C4-2B (cell line): ENCODE results near the gene ILKAP.

ENCODE experiments used
- ZFX ChIP-seq: fragments of 450-650 bp; IDR thresholded peaks from 2 replicates; pipeline ENCODE4 v1.6.1; 2017
- TF ChIP-seq, protein P1 (sequence below): fragments of 450-650 bp; conservative IDR thresholded peaks from 2 replicates; pipeline ENCODE4 v1.5.1; 2017; ENCODE audit warnings: mild to moderate bottlenecking

- TF ChIP-seq, protein P1, sequence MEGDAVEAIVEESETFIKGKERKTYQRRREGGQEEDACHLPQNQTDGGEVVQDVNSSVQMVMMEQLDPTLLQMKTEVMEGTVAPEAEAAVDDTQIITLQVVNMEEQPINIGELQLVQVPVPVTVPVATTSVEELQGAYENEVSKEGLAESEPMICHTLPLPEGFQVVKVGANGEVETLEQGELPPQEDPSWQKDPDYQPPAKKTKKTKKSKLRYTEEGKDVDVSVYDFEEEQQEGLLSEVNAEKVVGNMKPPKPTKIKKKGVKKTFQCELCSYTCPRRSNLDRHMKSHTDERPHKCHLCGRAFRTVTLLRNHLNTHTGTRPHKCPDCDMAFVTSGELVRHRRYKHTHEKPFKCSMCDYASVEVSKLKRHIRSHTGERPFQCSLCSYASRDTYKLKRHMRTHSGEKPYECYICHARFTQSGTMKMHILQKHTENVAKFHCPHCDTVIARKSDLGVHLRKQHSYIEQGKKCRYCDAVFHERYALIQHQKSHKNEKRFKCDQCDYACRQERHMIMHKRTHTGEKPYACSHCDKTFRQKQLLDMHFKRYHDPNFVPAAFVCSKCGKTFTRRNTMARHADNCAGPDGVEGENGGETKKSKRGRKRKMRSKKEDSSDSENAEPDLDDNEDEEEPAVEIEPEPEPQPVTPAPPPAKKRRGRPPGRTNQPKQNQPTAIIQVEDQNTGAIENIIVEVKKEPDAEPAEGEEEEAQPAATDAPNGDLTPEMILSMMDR: no peak
- TF ChIP-seq ZFX: no peak
Observed at GRCh38 chr2:238167344-238167715, 36.2 kb downstream of the ILKAP start.
